ENCODE data around the gene GMNN.

GMNN gene

GRCh38 chr6:24738741-24739140 lies 36.0 kb upstream of the GMNN start:
- Histone ChIP-seq H3K79me2 (ENCODE audit: insufficient read depth, low read length) (no peaks in the 10 kb centered on the region), H3K9me3 (ENCODE audit: insufficient read depth, low read depth, low read length) (no peaks in the 10 kb centered on the region), H2AFZ (ENCODE audit: low read length) (no peak overlapping the region), H3K36me3 (ENCODE audit: insufficient read depth, low read length) (no peaks in the 10 kb centered on the region), H4K20me1 (ENCODE audit: insufficient read depth, low read length, poor library complexity, severe bottlenecking) (no peaks in the 10 kb centered on the region), H3F3A (ENCODE audit: low read depth) (no peaks in the 10 kb centered on the region), H3K4me3 (ENCODE audit: low read length, poor library complexity, severe bottlenecking) (no peak overlapping the region), H3K9me2 (replicated peaks; ENCODE audit: low read depth, low read length) (no peaks in the 10 kb centered on the region), H3K27me3 (ENCODE audit: insufficient read depth, low read length, poor library complexity, severe bottlenecking) (no peaks in the 10 kb centered on the region), H3K9ac (ENCODE audit: low read depth, low read length, poor library complexity, severe bottlenecking) (no peak overlapping the region), H3K4me2 (ENCODE audit: low read depth, low read length, poor library complexity, severe bottlenecking) (no peak overlapping the region), H3K4me1 (ENCODE audit: insufficient read depth, low read length, poor library complexity, severe bottlenecking) (no peaks in the 10 kb centered on the region)
- no peak for TF ChIP-seq CTCF (conservative IDR thresholded peaks at IDR 0.05; ENCODE audit: low read length)
- no peak for TF ChIP-seq EZH2phosphoT487 (IDR thresholded peaks at IDR 0.05; ENCODE audit: borderline replicate concordance)

- no peak overlapping the region for H3K9ac ChIP-seq (ENCODE audit: low read depth, low read length, poor library complexity, severe bottlenecking)
- TF ChIP-seq CTCF (conservative IDR thresholded peaks at IDR 0.05; ENCODE audit: low read length) (no peak), EZH2phosphoT487 (IDR thresholded peaks at IDR 0.05; ENCODE audit: borderline replicate concordance) (no peak)
- H3K79me2 ChIP-seq (ENCODE audit: insufficient read depth, low read length): no peaks in the 10 kb centered on the region
- no peaks in the 10 kb centered on the region for H3K9me2 ChIP-seq (replicated peaks; ENCODE audit: low read depth, low read length)
- no peak overlapping the region for H2AFZ ChIP-seq (ENCODE audit: low read length)
- H3K4me2 ChIP-seq (ENCODE audit: low read depth, low read length, poor library complexity, severe bottlenecking): no peak overlapping the region
- no peaks in the 10 kb centered on the region for H3K9me3 ChIP-seq (ENCODE audit: insufficient read depth, low read depth, low read length)
- no peaks in the 10 kb centered on the region for H3K27me3 ChIP-seq (ENCODE audit: insufficient read depth, low read length, poor library complexity, severe bottlenecking)
- no peaks in the 10 kb centered on the region for H3F3A ChIP-seq (ENCODE audit: low read depth)
- no peaks in the 10 kb centered on the region for H3K36me3 ChIP-seq (ENCODE audit: insufficient read depth, low read length)
- H3K4me3 ChIP-seq (ENCODE audit: low read length, poor library complexity, severe bottlenecking): no peak overlapping the region
- H3K4me1 ChIP-seq (ENCODE audit: insufficient read depth, low read length, poor library complexity, severe bottlenecking): no peaks in the 10 kb centered on the region
- H4K20me1 ChIP-seq (ENCODE audit: insufficient read depth, low read length, poor library complexity, severe bottlenecking): no peaks in the 10 kb centered on the region
Measured at GRCh38 chr6:24740861-24741260, 33.9 kb upstream of the GMNN start.

- H3K9ac ChIP-seq (ENCODE audit: low read depth, low read length, poor library complexity, severe bottlenecking): no peak overlapping the region
- no peaks in the 10 kb centered on the region for H3K27me3 ChIP-seq (ENCODE audit: insufficient read depth, low read length, poor library complexity, severe bottlenecking)
- TF ChIP-seq CTCF (conservative IDR thresholded peaks at IDR 0.05; ENCODE audit: low read length): no peak
- TF ChIP-seq EZH2phosphoT487 (IDR thresholded peaks at IDR 0.05; ENCODE audit: borderline replicate concordance): no peak
- H3K36me3 ChIP-seq (ENCODE audit: insufficient read depth, low read length): no peaks in the 10 kb centered on the region
- H4K20me1 ChIP-seq (ENCODE audit: insufficient read depth, low read length, poor library complexity, severe bottlenecking): no peaks in the 10 kb centered on the region
- H2AFZ ChIP-seq (ENCODE audit: low read length): no peak overlapping the region
- H3K79me2 ChIP-seq (ENCODE audit: insufficient read depth, low read length): no peaks in the 10 kb centered on the region
- H3K9me2 ChIP-seq (replicated peaks; ENCODE audit: low read depth, low read length): no peaks in the 10 kb centered on the region
- no peaks in the 10 kb centered on the region for H3F3A ChIP-seq (ENCODE audit: low read depth)
- no peaks in the 10 kb centered on the region for H3K9me3 ChIP-seq (ENCODE audit: insufficient read depth, low read depth, low read length)
- no peaks in the 10 kb centered on the region for H3K4me1 ChIP-seq (ENCODE audit: insufficient read depth, low read length, poor library complexity, severe bottlenecking)
- no peak overlapping the region for H3K4me2 ChIP-seq (ENCODE audit: low read depth, low read length, poor library complexity, severe bottlenecking)
- no peak overlapping the region for H3K4me3 ChIP-seq (ENCODE audit: low read length, poor library complexity, severe bottlenecking)
Measured at GRCh38 chr6:24742216-24742738, 32.5 kb upstream of the GMNN start.

Data from Loucy (cell line).